GM21786 (cell line): ENCODE data around the gene SRSF12.
"Not testable (repeated sequence)": the region's sequence is repeated elsewhere in the genome, so short reads cannot be mapped to it uniquely, and the experiment has no call there.

ENCODE experiments used
- ATAC-seq: cut with Tn5 transposase; IDR thresholded peaks from one replicate; pipeline ENCODE4 v1.9.1; 2021; ENCODE audit not compliant: unreplicated experiment

The SRSF12 gene

GRCh38 chr6:89073840-89074239 is 44.0 kb downstream of the SRSF12 start:
- ATAC-seq, result no peak

DNA sequence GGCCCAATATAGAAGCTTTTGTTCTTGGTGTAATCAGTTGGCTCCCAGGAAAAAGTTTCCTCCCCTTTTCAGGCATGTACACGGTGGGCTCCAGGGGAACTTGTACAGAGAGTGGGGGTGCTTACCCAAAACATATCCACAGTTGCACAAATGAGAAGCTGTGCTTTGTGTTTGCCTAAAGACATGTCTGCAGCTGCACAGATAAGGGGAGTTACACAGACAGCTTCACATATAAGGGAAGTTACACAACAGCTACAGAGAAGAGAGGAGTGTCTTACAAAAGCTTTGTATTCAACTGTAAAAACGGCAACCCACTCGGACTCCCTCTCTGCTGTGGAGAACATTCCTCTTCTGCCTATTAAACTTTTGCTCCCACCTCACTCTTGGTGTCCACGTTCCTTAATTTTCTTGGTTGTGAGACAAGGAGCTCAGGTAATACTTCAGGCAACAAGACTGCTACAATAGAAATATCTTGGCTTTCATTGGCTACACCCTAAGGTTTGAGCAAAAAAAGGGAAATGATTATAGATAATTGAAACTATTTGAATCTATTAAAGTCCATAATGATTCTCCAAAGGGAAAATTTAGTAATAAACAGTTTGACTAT is 44.8 kb downstream of the SRSF12 start:
- no peak for ATAC-seq

DNA sequence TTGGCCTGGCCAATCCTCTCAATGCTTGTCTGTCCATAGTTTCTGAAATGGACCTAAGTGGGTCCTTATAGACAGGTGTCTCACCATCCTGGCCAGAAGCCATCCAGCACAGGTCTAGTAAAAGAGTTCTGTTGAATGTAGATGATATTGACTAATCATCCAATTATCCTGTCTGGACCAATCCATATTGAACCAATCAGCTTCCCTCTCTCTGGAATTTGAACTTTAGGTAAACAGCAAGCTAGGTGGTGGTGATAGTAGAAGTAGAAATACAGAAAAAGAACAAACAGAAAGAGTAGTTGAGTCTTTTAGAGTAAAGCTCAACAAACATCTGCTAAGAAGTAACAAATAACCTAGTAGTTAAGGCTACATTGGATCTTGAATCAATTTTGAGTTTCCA is 46.8 kb downstream of the SRSF12 start:
- no peak for ATAC-seq

DNA sequence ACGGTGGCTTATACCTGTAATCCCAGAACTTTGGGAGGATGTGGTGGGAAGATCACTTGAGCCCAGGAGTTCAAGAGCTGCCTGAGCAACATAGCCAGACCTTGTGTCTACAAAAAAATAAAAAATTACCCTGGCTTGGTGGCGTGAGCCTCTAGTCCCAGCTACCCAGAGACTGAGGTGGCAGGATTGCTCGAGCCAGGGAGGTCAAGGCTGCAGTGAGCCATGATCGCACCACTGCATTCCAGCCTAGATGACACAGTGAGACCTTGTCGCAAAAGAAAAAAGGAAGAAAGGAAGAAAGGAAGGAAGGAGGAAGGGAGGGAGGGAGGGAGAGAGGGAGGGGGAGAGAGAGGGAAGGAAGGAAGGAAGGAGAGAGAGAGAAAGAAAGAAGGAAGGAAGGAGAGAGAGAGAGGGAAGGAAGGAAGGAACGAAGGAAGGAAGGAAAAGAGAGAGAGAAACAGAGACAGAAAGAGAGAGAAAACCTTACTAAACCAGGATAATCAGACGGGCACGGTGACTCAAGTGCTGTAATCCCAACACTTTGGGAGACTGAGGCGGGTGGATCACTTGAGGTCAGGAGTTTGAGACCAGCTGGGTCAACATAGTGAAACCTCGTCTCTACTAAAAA is 48.2 kb downstream of the SRSF12 start:
- no peak for ATAC-seq

GRCh38 chr6:89068695-89069094 is 49.2 kb downstream of the SRSF12 start:
- no peak for ATAC-seq

DNA sequence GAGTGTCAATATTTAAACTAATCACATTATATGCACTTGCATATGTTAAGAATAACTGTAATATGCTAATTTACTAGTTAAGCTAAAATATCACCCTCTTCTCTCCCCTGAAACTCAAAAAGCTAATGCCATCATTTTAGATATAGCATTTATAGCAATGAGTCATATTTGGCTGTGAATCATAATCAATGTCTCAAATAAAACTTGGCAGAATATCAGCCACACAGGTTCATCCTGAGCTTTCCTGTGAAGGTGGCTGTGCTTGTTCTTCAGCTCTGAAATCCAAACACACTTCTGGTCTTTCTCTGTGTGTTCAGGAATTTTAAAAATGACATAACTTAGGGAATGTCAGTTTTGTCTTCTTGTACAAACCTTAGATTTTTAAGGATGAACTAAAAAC is 50.1 kb downstream of the SRSF12 start:
- no peak for ATAC-seq

- ATAC-seq, result no peak
Measured at GRCh38 chr6:89066940-89067646, 50.8 kb downstream of the SRSF12 start.

DNA sequence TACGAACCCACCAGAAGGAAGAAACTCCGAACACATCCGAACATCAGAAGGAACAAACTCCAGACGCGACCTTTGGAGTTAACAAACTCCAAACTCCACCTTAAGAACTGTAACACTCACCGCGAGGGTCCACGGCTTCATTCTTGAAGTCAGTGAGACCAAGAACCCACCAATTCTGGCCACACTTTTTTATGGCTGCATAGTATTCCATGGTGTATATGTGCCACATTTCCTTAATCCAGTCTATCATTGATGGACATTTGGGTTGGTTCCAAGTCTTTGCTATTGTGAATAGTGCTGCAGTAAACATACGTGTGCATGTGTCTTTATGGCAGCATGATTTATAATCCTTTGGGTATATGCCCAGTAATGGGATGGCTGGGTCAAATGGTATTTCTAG is 51.8 kb downstream of the SRSF12 start:
- ATAC-seq, result not testable (repeated sequence)

DNA sequence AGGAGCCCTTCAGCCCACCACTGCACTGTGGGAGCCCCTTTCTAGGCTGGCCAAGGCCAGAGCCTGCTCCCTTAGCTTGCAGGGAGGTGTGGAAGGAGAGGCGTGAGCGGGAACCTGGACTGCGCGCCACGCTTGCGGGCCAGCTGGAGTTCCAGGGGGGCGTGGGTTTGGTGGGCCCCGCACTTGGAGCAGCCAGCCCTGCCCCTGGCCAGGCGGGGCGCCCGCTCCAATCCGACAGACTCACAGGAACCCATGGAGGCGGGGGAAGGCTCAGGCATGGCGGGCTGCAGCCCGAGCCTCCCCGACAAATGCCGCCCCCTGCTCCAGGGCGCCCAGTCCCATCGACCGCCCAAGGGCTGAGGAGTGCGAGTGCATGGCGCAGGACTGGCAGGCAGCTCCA is 52.9 kb downstream of the SRSF12 start:
- ATAC-seq, result not testable (repeated sequence)

- ATAC-seq, result no peak
Measured at GRCh38 chr6:89063881-89064280, 54.0 kb downstream of the SRSF12 start.

GRCh38 chr6:89059227-89059626 is 58.6 kb downstream of the SRSF12 start:
- ATAC-seq, result no peak

GRCh38 chr6:89058627-89059026 is 59.2 kb downstream of the SRSF12 start:
- ATAC-seq, result no peak

- ATAC-seq, result no peak
Measured at GRCh38 chr6:89057759-89058158, 60.1 kb downstream of the SRSF12 start.

DNA sequence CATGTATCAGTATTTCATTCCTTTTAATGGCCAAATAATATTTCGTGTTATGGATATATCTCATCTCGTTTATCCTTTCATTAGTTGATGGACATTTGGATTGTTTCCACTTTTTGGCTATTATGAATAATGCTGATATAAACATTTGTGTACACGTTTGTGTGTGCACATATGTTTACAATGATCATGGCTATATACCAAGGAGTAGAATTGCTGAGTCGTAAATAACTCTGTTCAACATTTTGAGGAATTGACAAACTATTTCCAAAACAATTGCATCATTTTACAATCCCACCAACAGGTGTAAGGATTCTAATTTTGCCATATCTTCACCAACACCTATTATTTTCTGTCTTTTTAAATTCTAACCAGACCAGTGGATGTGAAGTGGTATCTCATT is 63.7 kb downstream of the SRSF12 start:
- no peak for ATAC-seq

- ATAC-seq, result no peak
Measured at GRCh38 chr6:89051676-89052075, 66.2 kb downstream of the SRSF12 start.

- no peak for ATAC-seq
Measured at GRCh38 chr6:89050697-89051096, 67.2 kb downstream of the SRSF12 start.

DNA sequence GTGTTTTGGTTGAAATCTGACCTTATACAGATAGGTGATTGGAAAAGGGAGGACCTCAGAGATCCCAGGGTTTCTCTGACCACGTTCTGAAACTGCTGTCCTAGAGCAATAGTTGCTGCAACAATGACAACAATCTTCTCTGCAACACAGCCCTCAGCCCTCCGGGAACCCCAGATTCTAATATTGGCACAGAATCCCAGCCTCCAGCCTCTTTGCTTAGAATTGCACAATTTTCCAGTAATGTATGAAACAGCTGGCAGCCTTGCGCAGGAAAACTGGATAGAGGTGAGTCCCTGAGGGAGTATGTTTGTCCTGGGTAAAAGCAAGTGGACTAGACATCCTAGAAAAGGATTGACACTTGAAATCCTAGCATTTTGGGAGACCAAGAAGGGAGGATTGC is 67.7 kb downstream of the SRSF12 start:
- ATAC-seq, result no peak

DNA sequence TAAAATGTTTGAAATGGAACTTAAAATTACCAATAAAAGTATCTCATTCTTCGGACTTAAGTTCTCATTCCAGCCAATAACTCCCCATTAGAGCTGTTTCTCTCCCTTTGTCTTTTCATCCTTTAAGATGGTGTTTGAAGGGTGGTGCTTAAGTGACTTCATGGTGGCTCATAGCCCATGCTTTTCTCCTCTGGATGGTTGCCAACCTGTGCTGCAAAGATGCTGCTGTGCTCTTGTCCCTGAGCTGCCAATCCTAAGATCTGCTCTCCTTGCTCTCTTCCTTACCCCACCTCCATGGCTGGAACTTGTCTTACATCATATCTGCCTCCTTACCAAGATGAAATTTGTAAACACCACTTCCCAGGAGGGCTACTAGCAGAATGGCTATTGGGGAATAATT is 68.9 kb downstream of the SRSF12 start:
- no peak for ATAC-seq

DNA sequence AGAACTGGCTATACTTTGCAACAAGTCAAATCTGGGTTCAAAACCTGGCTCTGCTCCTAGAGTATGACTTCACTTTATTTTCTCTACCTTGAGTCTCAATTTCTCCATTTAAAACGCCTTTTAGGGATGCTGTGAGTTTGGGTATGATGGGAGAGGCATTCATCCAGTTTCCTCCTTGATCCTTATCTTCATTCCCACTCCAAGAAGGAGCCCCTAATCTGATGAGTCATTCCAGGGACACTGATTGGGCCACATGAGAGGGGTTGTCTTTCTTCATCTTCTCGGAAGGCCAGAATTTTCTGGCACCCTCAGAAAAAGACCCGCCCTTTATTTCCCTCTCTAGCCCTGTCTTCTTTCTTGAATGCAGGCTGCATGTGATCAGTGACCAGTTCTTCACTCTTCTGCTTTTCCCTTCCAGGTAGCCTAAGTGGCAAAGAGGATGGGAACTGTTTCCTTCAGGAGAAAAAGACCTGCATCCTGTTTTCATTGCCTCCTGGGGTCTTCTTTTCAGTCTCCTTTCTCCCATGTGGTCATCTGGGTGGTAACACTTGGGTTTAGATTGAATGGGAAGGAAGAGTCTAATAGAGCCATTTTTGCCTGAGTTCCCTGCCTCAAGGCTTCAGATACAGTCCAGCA is 69.5 kb downstream of the SRSF12 start:
- ATAC-seq, result no peak

GRCh38 chr6:89047473-89047872 is 70.4 kb downstream of the SRSF12 start:
- ATAC-seq, result no peak
